Natural killer cell (primary cell): Measurements from ENCODE around the gene INO80. TPM values are rescaled to one million over a fixed set of nuclear protein-coding genes. Genes with fewer than 3 reads are reported as not detected.

Experiments
- ATAC-seq, 3 donors: fragments of 150-1000 bp in 2 of 3; fragments of 200-7000 bp in 1 of 3; cut with Tn5 transposase; 1 replicate in 1 of 3; 2 replicates in 2 of 3; pipeline ENCODE4 v1.10.0; 2021; ENCODE audit warnings: mild to moderate bottlenecking in 2 of 3, moderate library complexity in 2 of 3
- DNase-seq, 2 donors: peaks; one replicate each; pipeline versions ENCODE4 v3.0.0 to v3.0.0-alpha.2; 2013 to 2021; ENCODE audit warnings: mixed read lengths in 1 of 2
- H3K27ac ChIP-seq: one replicate; pipeline ENCODE4 v1.5.1; 2013; ENCODE audit warnings: mild to moderate bottlenecking, low read length
- H3K27me3 ChIP-seq: one replicate; pipeline ENCODE4 v1.6.1; 2013; ENCODE audit warnings: low read length; ENCODE audit not compliant: control insufficient read depth, insufficient read depth
- H3K36me3 ChIP-seq: one replicate; pipeline ENCODE4 v1.6.1; 2013; ENCODE audit warnings: low read length; ENCODE audit not compliant: control insufficient read depth, insufficient read depth
- H3K4me1 ChIP-seq: one replicate; pipeline ENCODE4 v1.6.1; 2013; ENCODE audit warnings: low read length; ENCODE audit not compliant: control insufficient read depth, insufficient read depth
- H3K4me3 ChIP-seq: one replicate; pipeline ENCODE4 v1.5.1; 2013; ENCODE audit warnings: low read length
- H3K9me3 ChIP-seq: one replicate; pipeline ENCODE4 v1.6.1; 2013; ENCODE audit warnings: low read length; ENCODE audit not compliant: control insufficient read depth, insufficient read depth
- H3K27ac Mint-ChIP-seq, 2 donors: one replicate each; pipeline ENCODE4 v1.8.0; 2022; ENCODE audit warnings: mild to moderate bottlenecking in 2 of 2, mixed read lengths in 2 of 2, moderate library complexity in 1 of 2
- H3K27me3 Mint-ChIP-seq, 2 donors: one replicate each; pipeline ENCODE4 v1.8.0; 2022; ENCODE audit warnings: low read depth in 2 of 2, mixed read lengths in 2 of 2
- H3K36me3 Mint-ChIP-seq: one replicate; pipeline ENCODE4 v1.8.0; 2022; ENCODE audit warnings: mixed read lengths
- H3K4me1 Mint-ChIP-seq, 2 donors: one replicate each; pipeline ENCODE4 v1.8.0; 2022; ENCODE audit warnings: mixed read lengths in 2 of 2
- H3K4me3 Mint-ChIP-seq: one replicate; pipeline ENCODE4 v1.8.0; 2022; ENCODE audit warnings: mild to moderate bottlenecking, moderate library complexity, mixed read lengths
- H3K9me3 Mint-ChIP-seq, 2 donors: one replicate each; pipeline ENCODE4 v1.8.0; 2022; ENCODE audit warnings: mixed read lengths in 2 of 2
- CTCF ChIP-seq: fragments of 200-600 bp; IDR thresholded peaks from one replicate; pipeline ENCODE4 v1.8.0; 2022; ENCODE audit warnings: antibody characterized with exemption
- WGBS: methylation state at CpG from one replicate; pipeline ENCODE4 v1.1.7; 2013; ENCODE audit warnings: missing lambda C conversion rate; ENCODE audit not compliant: insufficient coverage; 5-methylcytosine and 5-hydroxymethylcytosine counted together
- intact Hi-C: fragments of 100-400 bp; cut with micrococcal nuclease; formaldehyde crosslinking; loops from one replicate; pipeline ENCODE4 v1.14.2; 2022
- total RNA-seq, 4 donors: library from RNA; stranded (reverse); fragments of 120-200 nt in 1 of 4; gene quantifications; one replicate each; pipeline versions ENCODE4 v1.2.3 to v1.2.4, GENCODE V29; 2013 to 2022

Gene INO80
- total RNA-seq, 3 donors from 2014 or later (not counting 1 experiment from before 2014, with no cell fraction given): 36.4 to 45.7 (median 43.9) TPM

GRCh38 chr15:40960151-40960885 lies 155.8 kb downstream of the INO80 start:
- Histone ChIP-seq H3K27me3 (no peaks in the 10 kb centered on the region), H3K4me3 (no peak overlapping the region), H3K4me1 (no peaks in the 10 kb centered on the region), H3K9me3 (no peaks in the 10 kb centered on the region), H3K36me3 (no peaks in the 10 kb centered on the region), H3K27ac (no peak overlapping the region)
- DNase-seq (no peak), ATAC-seq (no peak)
- Mint-ChIP-seq H3K9me3 (no peaks in the 10 kb centered on the region), H3K36me3 (no peaks in the 10 kb centered on the region), H3K4me3 (no peak overlapping the region), H3K27me3 (peaks cover 0 to 14% of the 10 kb centered on the region in 2 donors), H3K4me1 (no peaks in the 10 kb centered on the region), H3K27ac (no peak overlapping the region)
- no peak for TF ChIP-seq CTCF
- intact Hi-C loops: no loop called here
- 89% methylated on average over 16 of the region's 16 CpGs for WGBS

- Mint-ChIP-seq H3K36me3 (no peaks in the 10 kb centered on the region), H3K4me3 (no peak overlapping the region), H3K4me1 (no peaks in the 10 kb centered on the region), H3K27ac (no peak overlapping the region), H3K27me3 (peaks cover 0 to 13% of the 10 kb centered on the region in 2 donors), H3K9me3 (no peaks in the 10 kb centered on the region)
- Histone ChIP-seq H3K4me3 (no peak overlapping the region), H3K36me3 (no peaks in the 10 kb centered on the region), H3K27me3 (no peaks in the 10 kb centered on the region), H3K9me3 (no peaks in the 10 kb centered on the region), H3K27ac (no peak overlapping the region), H3K4me1 (no peaks in the 10 kb centered on the region)
- 68% methylated on average over 22 of the region's 22 CpGs for WGBS
- no peak for ATAC-seq
- DNase-seq: no peak
- no peak for TF ChIP-seq CTCF
- intact Hi-C loops: no loop called here
Measured at GRCh38 chr15:40959331-40960141, 156.5 kb downstream of the INO80 start.

- no peaks in the 10 kb centered on the region for H3K27me3 ChIP-seq
- TF ChIP-seq CTCF: no peak
- Mint-ChIP-seq H3K36me3 (no peaks in the 10 kb centered on the region), H3K27me3 (peaks cover 0 to 11% of the 10 kb centered on the region in 2 donors), H3K4me1 (no peaks in the 10 kb centered on the region), H3K9me3 (no peaks in the 10 kb centered on the region), H3K4me3 (no peak overlapping the region), H3K27ac (no peak overlapping the region)
- no peaks in the 10 kb centered on the region for H3K36me3 ChIP-seq
- H3K9me3 ChIP-seq: no peaks in the 10 kb centered on the region
- H3K4me3 ChIP-seq: no peak overlapping the region
- 92% methylated on average over 7 of the region's 8 CpGs for WGBS
- H3K4me1 ChIP-seq: peaks cover 3% of the 10 kb centered on the region
- H3K27ac ChIP-seq: no peak overlapping the region
- intact Hi-C loops: no loop called here
- DNase-seq: no peak
- ATAC-seq: no peak
Measured at GRCh38 chr15:40958723-40959122, 157.4 kb downstream of the INO80 start.
